ENCODE results near the gene EHD1.

The EHD1 gene

DNA sequence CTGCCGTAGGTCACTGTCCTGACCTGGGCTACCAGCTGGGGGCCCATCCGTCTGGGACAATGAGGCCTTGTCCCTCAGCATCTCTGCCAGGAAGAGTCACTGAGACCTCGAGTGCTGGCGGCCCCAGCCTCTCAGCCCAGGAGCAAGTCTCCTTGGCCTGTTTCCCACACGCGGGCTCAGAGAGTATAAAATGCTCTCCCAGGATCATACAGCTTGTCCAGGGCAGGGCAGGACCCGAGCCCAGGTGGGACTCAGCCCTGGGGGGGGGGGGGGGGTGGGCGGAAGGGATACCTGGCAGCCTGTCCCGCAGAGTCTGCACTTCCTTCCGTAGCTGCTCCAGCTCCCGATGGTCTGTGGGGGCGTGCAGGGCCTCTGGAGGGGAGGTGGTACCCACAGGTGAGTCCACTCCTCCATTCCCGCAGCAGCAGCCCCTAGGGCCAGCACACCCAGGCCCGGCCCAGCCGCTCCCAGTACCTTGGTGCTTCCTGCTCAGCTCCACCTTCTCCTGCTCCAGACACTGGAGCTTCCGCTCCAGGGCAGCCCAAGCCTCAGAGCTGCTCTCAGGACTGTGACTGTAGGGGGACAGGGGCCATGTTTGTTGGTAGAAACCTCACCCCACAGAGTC is 41.9 kb downstream of the EHD1 start:
- CTCF ChIA-PET: interaction anchor here (0.7 to 9.6 kb wide), 6 partner anchors 8 to 185 kb away, joined by 3 to 54 read pairs (median 4); partner anchors contain the start of genes ARL2, CDC42BPG and RASGRP2
- POLR2A ChIA-PET: interaction anchor here (0.8 to 1.0 kb wide), 2 partner anchors 20 to 43 kb away, joined by 4 to 9 read pairs; no protein-coding TSS in a partner anchor
- TF ChIP-seq, protein P1, sequence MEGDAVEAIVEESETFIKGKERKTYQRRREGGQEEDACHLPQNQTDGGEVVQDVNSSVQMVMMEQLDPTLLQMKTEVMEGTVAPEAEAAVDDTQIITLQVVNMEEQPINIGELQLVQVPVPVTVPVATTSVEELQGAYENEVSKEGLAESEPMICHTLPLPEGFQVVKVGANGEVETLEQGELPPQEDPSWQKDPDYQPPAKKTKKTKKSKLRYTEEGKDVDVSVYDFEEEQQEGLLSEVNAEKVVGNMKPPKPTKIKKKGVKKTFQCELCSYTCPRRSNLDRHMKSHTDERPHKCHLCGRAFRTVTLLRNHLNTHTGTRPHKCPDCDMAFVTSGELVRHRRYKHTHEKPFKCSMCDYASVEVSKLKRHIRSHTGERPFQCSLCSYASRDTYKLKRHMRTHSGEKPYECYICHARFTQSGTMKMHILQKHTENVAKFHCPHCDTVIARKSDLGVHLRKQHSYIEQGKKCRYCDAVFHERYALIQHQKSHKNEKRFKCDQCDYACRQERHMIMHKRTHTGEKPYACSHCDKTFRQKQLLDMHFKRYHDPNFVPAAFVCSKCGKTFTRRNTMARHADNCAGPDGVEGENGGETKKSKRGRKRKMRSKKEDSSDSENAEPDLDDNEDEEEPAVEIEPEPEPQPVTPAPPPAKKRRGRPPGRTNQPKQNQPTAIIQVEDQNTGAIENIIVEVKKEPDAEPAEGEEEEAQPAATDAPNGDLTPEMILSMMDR (IDR thresholded peaks at IDR 0.05; ENCODE audit: control extremely low read depth, extremely low read depth, low read depth, missing control alignments): no peak
- no peak for DNase-seq (ENCODE audit: extremely low spot score)

DNA sequence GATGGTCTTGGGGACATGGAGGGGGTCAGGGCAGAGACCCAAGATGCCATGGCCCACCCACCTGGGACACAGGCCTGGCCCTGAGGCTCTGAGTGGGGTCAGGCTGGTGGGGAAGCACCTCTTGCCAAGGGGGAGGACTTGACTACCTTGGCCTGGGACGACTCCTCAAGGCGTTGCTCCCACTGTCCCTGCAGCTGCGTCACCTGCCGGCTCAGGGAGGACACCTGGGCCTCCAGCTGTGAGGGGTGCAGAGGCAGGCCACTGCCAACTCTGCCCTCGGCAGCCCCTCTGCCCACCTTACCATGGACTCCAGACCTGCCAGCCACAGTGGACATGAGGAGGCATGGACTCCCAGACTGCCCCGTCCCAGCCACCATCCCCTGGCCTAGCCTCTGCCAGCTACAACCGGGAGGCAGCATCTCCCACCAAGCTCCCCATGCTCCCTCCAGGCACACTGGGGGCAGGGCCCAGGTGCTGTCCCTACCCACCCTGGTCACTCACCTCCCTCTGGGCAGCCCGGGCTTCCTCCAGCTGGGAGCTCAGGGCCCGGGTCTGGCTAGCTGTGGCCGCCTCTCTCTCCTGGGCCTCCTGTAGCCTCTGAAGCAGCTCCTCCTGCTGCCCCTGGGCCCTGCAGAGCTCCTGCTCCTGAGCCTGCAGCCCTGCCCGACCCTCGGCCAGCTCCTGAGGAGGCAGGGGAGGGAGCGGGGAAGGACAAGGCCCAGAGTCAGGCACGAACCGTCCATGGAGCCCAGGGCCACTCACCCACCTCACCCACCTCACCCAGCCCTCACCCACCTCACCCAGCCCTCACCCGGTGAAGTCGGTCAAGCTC is 42.6 kb downstream of the EHD1 start:
- TF ChIP-seq, protein P1 (IDR thresholded peaks at IDR 0.05; ENCODE audit: control extremely low read depth, extremely low read depth, low read depth, missing control alignments): no peak
- ChIA-PET CTCF (interaction anchor here (1.2 to 9.6 kb wide), 4 partner anchors 8 to 177 kb away, joined by 3 to 54 read pairs (median 4); partner anchors contain the start of genes ARL2 and CDC42BPG), POLR2A (no interaction called here)
- no peak for DNase-seq (ENCODE audit: extremely low spot score)

DNA sequence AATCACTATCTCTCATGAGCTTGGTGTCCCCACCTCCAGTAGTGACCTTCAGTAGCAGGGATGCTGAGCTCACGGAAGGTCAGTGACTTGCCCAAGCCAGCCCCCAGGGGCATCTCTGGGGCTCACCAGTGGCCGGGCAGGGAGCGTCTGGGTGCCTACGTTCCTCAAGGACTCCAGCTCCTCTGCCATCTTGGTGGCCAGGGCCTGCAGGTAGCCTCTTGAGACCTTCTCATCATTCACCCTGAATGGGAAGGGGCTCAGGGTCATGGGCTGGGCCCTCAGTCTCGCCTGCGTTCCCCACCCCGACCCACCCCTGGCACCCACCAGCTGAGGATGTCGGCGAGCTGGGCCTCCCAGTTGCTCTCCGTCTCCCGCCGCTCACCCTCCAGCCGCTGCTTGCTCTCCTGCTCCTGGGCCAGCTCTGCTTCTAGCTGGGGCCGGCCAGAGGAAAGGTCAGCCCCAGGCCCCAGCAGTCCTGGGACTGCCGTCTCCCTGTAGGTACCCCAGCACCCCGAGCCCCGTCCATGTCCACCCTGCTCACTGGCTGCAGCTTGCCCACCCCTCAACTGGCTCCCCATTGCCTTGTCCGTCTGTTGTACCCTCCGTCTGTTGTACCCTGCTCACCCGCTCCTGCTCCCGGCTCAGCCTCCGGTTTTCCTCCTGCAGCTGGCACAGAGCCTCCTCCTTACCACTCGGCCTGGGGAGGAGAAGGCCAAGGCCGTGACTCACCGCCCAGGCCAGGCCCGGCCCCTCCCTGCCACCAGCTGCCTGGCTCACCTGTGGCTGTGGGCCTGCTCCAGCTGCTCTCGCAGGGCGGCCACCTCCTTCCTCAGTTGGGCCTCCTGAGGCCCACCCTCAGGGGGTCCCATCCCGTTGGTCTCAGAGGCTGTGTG is 43.5 kb downstream of the EHD1 start:
- no peak for DNase-seq (ENCODE audit: extremely low spot score)
- CTCF ChIA-PET: interaction anchor here (1.4 to 9.6 kb wide), 4 partner anchors 9 to 60 kb away, joined by 5 to 54 read pairs (median 8); partner anchors contain the start of gene CDC42BPG
- TF ChIP-seq, protein P1 (IDR thresholded peaks at IDR 0.05; ENCODE audit: control extremely low read depth, extremely low read depth, low read depth, missing control alignments): no peak
- POLR2A ChIA-PET: interaction anchor here (0.5 kb wide), 1 partner anchor 309 kb away, joined by 4 read pairs; no protein-coding TSS in a partner anchor

DNA sequence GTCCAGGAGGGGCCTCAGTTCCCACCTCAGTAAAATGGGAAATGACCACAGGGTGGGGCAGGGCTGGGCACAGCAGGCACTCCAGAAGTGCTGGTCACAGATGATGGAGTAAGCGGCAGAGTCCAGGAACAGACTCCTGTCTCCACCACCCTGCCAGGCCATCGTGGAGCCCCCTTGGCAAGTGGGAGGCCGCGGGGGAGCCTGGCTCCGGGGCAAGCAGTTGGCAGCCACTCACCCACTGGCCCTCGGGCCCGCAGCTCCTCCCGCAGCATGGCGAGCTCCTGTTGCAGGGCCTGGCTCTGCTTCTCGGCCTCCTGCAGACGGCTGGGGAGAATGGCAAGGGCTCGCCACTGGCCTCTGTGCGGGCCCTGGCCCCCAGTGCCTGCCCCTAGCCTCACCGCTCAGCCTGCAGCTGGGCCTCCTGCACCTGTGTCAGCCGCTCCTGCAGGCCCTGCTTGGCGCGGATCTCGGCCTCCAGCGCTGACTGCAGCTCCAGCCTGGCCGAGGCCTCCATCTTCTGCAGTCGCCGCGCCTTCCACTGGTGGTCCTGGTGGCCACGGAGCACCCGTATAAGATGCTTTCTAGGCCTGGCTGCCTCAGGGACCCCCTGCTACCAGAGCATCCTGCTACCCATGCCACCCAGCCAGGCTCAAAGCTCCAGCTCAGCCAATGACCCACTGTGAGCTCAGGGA is 44.2 kb downstream of the EHD1 start:
- TF ChIP-seq, protein P1 (IDR thresholded peaks at IDR 0.05; ENCODE audit: control extremely low read depth, extremely low read depth, low read depth, missing control alignments): no peak
- ChIA-PET POLR2A (interaction anchor here (0.5 kb wide), 1 partner anchor 309 kb away, joined by 4 read pairs; no protein-coding TSS in a partner anchor), CTCF (interaction anchor here (1.4 to 9.6 kb wide), 3 partner anchors 10 to 60 kb away, joined by 6 to 54 read pairs (median 9); partner anchors contain the start of gene CDC42BPG)
- no peak for DNase-seq (ENCODE audit: extremely low spot score)

DNA sequence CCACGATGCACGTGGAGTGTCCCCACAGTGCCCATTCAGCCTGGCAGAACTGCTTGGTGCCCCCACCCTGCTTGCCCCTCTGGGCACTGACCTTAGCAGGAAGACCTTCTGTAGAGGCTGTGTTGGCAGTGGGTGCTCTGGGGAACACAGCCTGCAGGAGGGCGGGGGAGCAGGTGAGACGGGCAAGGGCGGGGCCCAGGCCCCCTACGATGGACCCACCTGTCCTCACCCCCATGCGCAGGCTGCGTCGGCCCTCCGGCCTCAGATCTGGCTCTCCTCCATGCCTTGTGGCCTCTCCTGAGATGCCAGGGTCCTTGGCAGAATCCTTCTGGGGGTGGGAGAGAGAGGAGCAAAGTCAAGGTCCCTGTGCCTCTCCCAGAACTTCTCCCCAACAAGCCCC is 44.9 kb downstream of the EHD1 start:
- ChIA-PET POLR2A (no interaction called here), CTCF (interaction anchor here (1.4 to 9.6 kb wide), 3 partner anchors 11 to 60 kb away, joined by 6 to 54 read pairs (median 9); partner anchors contain the start of gene CDC42BPG)
- TF ChIP-seq, protein P1 (IDR thresholded peaks at IDR 0.05; ENCODE audit: control extremely low read depth, extremely low read depth, low read depth, missing control alignments): no peak
- no peak for DNase-seq (ENCODE audit: extremely low spot score)

Data from GM10248 (cell line).